Endometrial microvascular endothelial cells (primary cell): Measurements from ENCODE around the gene PTX4. TPM values are rescaled to one million over a fixed set of nuclear protein-coding genes. Genes with fewer than 3 reads are reported as not detected.

Source experiments
- in situ Hi-C: cut with HindIII; loops from 2 replicates; pipeline ENCODE4 v1.10.0; 2017; ENCODE audit warnings: low sequenced_read_pairs, low pct_unique_long_range_greater_than_20kb; ENCODE audit errors: inconsistent ontology term
- total RNA-seq: library from RNA; depleted of rRNA; stranded (reverse); fragments of >200 nt; gene quantifications from one replicate; pipeline ENCODE4 v1.2.3, GENCODE V29; 2015; ENCODE audit errors: inconsistent ontology term

Gene PTX4
- total RNA-seq, 1 donor from 2014 or later = 2.3 TPM

- in situ Hi-C loops = no loop called here
Observed at GRCh38 chr16:1439058-1439698, 49.6 kb downstream of the PTX4 start.

- in situ Hi-C loops = no loop called here
Observed at GRCh38 chr16:1438229-1439057, 50.3 kb downstream of the PTX4 start.

GRCh38 chr16:1437606-1438005, 51.1 kb downstream of the PTX4 start:
- in situ Hi-C loops = no loop called here

GRCh38 chr16:1436731-1437355, 51.9 kb downstream of the PTX4 start:
- in situ Hi-C loops = no loop called here

- in situ Hi-C loops = no loop called here
Observed at GRCh38 chr16:1435921-1436697, 52.6 kb downstream of the PTX4 start.

Other genes starting within 250 kb of the PTX4 start
- gene TPSAB1, start 248.2 kb downstream of the PTX4 start, total RNA-seq = not detected
- gene TPSD1, start 232.9 kb downstream of the PTX4 start, total RNA-seq = not detected
- 62.4 TPM for gene UBE2I, start 179.3 kb downstream of the PTX4 start, total RNA-seq
- gene BAIAP3, start 155.3 kb downstream of the PTX4 start, total RNA-seq = 0.74 TPM
- gene TSR3, start 137.1 kb downstream of the PTX4 start, total RNA-seq = 91.1 TPM
- gene GNPTG, start 137.0 kb downstream of the PTX4 start, total RNA-seq = 53.3 TPM
- gene UNKL, start 74.2 kb downstream of the PTX4 start, total RNA-seq = 9.8 TPM
- gene UQCC4, start 68.2 kb downstream of the PTX4 start, total RNA-seq = 24.6 TPM
- not detected for gene PERCC1, start 57.9 kb downstream of the PTX4 start, total RNA-seq
- not detected for gene CCDC154, start 44.4 kb downstream of the PTX4 start, total RNA-seq
- 43.0 TPM for gene CLCN7, start 13.9 kb downstream of the PTX4 start, total RNA-seq
- 21.8 TPM for gene TELO2, start 4.4 kb upstream of the PTX4 start, total RNA-seq
- 17.6 TPM for gene TMEM204, start 44.7 kb upstream of the PTX4 start, total RNA-seq
- gene IFT140, start 123.1 kb upstream of the PTX4 start, total RNA-seq = 9.6 TPM
- gene CRAMP1, start 123.4 kb upstream of the PTX4 start, total RNA-seq = 6.1 TPM
- gene JPT2, start 189.3 kb upstream of the PTX4 start, total RNA-seq = 85.9 TPM
- 35.8 TPM for gene MAPK8IP3, start 217.3 kb upstream of the PTX4 start, total RNA-seq